ENCODE data around the gene SLC29A2. TPM values are rescaled to one million over a fixed set of nuclear protein-coding genes. Genes with fewer than 3 reads are reported as not detected.

Gene SLC29A2
- total and polyA plus RNA-seq, 4 donors: 1.2 to 3.3 (median 1.5) TPM

DNA sequence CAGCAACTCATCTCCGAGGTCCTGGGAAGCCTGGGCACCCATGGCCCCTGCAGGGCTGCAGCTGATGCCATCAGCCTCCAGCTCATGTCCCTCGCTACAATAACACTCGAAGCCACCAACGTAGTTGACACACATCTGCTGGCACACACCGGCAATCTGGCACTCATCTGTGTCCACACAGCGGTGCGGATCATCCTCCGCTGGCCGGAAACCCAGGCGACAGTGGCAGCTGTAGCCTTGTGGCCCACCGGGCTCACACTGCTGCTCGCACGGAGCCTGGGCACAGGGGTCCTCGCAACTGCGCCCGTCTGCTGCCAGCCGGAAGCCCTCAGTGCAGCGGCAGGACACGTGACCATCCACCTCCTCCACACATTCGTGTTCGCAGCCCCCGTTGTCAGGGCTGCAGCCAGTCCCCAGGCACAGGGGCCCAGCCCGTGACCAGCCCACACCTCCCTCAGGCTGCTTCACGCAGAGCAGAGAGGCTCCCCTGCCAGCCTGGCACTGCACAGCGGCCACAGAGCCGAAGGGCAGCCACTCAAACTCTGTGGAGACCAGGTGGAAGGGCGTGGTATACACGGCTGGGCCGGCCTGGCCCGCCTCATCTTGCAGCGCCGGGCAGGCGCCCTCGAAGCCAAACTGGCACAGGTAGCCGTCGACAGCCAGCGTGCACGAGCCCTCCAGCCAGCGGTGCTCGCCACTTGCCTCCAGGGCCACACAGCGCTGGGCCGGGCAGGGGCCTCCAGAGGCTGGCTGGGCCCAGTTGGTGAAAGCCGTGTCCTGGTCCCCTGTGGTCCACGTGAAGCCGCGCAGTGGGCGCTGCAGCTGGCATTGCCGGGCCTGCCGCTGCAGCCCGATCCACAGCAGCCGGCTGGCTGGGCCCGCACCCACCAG, 55.4 kb downstream of the SLC29A2 start:
- H3K9me3 ChIP-seq (ENCODE audit: control insufficient read depth in 4 of 4, low read length in 3 of 4): no peaks in the 10 kb centered on the region
- H3K4me1 ChIP-seq (ENCODE audit: control insufficient read depth in 4 of 4, insufficient read depth in 4 of 4, low read length in 3 of 4): peaks cover 7 to 24% (median 13%) of the 10 kb centered on the region in 4 donors
- no peaks in the 10 kb centered on the region for H3K27me3 ChIP-seq (ENCODE audit: control insufficient read depth in 4 of 4, insufficient read depth in 4 of 4, low read length in 3 of 4)
- TF ChIP-seq, protein P1, sequence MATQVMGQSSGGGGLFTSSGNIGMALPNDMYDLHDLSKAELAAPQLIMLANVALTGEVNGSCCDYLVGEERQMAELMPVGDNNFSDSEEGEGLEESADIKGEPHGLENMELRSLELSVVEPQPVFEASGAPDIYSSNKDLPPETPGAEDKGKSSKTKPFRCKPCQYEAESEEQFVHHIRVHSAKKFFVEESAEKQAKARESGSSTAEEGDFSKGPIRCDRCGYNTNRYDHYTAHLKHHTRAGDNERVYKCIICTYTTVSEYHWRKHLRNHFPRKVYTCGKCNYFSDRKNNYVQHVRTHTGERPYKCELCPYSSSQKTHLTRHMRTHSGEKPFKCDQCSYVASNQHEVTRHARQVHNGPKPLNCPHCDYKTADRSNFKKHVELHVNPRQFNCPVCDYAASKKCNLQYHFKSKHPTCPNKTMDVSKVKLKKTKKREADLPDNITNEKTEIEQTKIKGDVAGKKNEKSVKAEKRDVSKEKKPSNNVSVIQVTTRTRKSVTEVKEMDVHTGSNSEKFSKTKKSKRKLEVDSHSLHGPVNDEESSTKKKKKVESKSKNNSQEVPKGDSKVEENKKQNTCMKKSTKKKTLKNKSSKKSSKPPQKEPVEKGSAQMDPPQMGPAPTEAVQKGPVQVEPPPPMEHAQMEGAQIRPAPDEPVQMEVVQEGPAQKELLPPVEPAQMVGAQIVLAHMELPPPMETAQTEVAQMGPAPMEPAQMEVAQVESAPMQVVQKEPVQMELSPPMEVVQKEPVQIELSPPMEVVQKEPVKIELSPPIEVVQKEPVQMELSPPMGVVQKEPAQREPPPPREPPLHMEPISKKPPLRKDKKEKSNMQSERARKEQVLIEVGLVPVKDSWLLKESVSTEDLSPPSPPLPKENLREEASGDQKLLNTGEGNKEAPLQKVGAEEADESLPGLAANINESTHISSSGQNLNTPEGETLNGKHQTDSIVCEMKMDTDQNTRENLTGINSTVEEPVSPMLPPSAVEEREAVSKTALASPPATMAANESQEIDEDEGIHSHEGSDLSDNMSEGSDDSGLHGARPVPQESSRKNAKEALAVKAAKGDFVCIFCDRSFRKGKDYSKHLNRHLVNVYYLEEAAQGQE (IDR thresholded peaks at IDR 0.05): no peak
- TF ChIP-seq RAD21 (IDR thresholded peaks at IDR 0.05) (no peak), FOXA2 (IDR thresholded peaks at IDR 0.05) (no peak), YY1 (IDR thresholded peaks at IDR 0.05) (no peak), JUND (IDR thresholded peaks at IDR 0.05) (no peak), HNF4A (conservative IDR thresholded peaks at IDR 0.05) (no peak), EGR1 (IDR thresholded peaks at IDR 0.05; ENCODE audit: low read depth in 2 of 2) (no peak), NR2F2 (IDR thresholded peaks at IDR 0.05) (no peak), GABPA (IDR thresholded peaks at IDR 0.05 in 1 of 2, conservative IDR thresholded peaks at IDR 0.05 in 1 of 2) (no peak), HNF4G (IDR thresholded peaks at IDR 0.05) (no peak), TAF1 (conservative IDR thresholded peaks at IDR 0.05) (no peak), RXRA (IDR thresholded peaks at IDR 0.05) (no peak), FOXA1 (IDR thresholded peaks at IDR 0.05) (no peak), SP1 (IDR thresholded peaks at IDR 0.05) (no peak)
- TF ChIP-seq, protein P2, sequence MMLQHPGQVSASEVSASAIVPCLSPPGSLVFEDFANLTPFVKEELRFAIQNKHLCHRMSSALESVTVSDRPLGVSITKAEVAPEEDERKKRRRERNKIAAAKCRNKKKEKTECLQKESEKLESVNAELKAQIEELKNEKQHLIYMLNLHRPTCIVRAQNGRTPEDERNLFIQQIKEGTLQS (IDR thresholded peaks at IDR 0.05): no peak
- TF ChIP-seq, protein P3, sequence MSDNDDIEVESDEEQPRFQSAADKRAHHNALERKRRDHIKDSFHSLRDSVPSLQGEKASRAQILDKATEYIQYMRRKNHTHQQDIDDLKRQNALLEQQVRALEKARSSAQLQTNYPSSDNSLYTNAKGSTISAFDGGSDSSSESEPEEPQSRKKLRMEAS (IDR thresholded peaks at IDR 0.05): no peak
- TF ChIP-seq, protein P4, sequence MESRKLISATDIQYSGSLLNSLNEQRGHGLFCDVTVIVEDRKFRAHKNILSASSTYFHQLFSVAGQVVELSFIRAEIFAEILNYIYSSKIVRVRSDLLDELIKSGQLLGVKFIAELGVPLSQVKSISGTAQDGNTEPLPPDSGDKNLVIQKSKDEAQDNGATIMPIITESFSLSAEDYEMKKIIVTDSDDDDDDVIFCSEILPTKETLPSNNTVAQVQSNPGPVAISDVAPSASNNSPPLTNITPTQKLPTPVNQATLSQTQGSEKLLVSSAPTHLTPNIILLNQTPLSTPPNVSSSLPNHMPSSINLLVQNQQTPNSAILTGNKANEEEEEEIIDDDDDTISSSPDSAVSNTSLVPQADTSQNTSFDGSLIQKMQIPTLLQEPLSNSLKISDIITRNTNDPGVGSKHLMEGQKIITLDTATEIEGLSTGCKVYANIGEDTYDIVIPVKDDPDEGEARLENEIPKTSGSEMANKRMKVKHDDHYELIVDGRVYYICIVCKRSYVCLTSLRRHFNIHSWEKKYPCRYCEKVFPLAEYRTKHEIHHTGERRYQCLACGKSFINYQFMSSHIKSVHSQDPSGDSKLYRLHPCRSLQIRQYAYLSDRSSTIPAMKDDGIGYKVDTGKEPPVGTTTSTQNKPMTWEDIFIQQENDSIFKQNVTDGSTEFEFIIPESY (IDR thresholded peaks at IDR 0.05): no peak
- TF ChIP-seq, protein P5, sequence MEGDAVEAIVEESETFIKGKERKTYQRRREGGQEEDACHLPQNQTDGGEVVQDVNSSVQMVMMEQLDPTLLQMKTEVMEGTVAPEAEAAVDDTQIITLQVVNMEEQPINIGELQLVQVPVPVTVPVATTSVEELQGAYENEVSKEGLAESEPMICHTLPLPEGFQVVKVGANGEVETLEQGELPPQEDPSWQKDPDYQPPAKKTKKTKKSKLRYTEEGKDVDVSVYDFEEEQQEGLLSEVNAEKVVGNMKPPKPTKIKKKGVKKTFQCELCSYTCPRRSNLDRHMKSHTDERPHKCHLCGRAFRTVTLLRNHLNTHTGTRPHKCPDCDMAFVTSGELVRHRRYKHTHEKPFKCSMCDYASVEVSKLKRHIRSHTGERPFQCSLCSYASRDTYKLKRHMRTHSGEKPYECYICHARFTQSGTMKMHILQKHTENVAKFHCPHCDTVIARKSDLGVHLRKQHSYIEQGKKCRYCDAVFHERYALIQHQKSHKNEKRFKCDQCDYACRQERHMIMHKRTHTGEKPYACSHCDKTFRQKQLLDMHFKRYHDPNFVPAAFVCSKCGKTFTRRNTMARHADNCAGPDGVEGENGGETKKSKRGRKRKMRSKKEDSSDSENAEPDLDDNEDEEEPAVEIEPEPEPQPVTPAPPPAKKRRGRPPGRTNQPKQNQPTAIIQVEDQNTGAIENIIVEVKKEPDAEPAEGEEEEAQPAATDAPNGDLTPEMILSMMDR (IDR thresholded peaks at IDR 0.05; ENCODE audit: low read depth, low read length, missing input control): no peak
- 86% methylated on average over 52 of the region's 52 CpGs for WGBS
- H3K36me3 ChIP-seq (ENCODE audit: control insufficient read depth in 4 of 4, insufficient read depth in 3 of 4, low read depth in 1 of 4, low read length in 3 of 4): no peaks in the 10 kb centered on the region
- H3K27ac ChIP-seq (ENCODE audit: low read depth in 1 of 2, low read length in 2 of 2): peak overlapping the region; percentile 5 to 23
- H3K9ac ChIP-seq (ENCODE audit: low read depth in 1 of 2, low read length in 2 of 2): no peak overlapping the region
- H3K4me3 ChIP-seq (ENCODE audit: low read depth in 1 of 3, low read length in 3 of 3): no peak overlapping the region
- no peak for DNase-seq (ENCODE audit: low spot score)

All from liver (tissue), 9 donors.